Duodenal mucosa (tissue), 2 donors: ENCODE results near the gene CWF19L1.

Source experiments
- H3K27ac ChIP-seq: one replicate; pipeline ENCODE4 v1.7.0; 2013; ENCODE audit warnings: low read depth, low read length
- H3K27me3 ChIP-seq, 2 donors: one replicate each; pipeline ENCODE4 v1.7.0; 2013; ENCODE audit warnings: low read length in 2 of 2, control low read depth in 1 of 2; ENCODE audit not compliant: insufficient read depth in 2 of 2, control insufficient read depth in 1 of 2
- H3K36me3 ChIP-seq, 2 donors: one replicate each; pipeline ENCODE4 v1.7.0; 2013; ENCODE audit warnings: low read length in 2 of 2, control low read depth in 1 of 2; ENCODE audit not compliant: insufficient read depth in 2 of 2, control insufficient read depth in 1 of 2
- H3K4me1 ChIP-seq, 2 donors: one replicate each; pipeline ENCODE4 v1.7.0; 2013; ENCODE audit warnings: low read length in 2 of 2, control low read depth in 1 of 2; ENCODE audit not compliant: insufficient read depth in 2 of 2, control insufficient read depth in 1 of 2
- H3K4me3 ChIP-seq, 2 donors: one replicate each; pipeline ENCODE4 v1.7.0; 2013; ENCODE audit warnings: low read length in 2 of 2, low read depth in 1 of 2
- H3K9ac ChIP-seq, 2 donors: one replicate each; pipeline ENCODE4 v1.7.0; 2013; ENCODE audit warnings: low read length in 2 of 2, low read depth in 1 of 2
- H3K9me3 ChIP-seq, 2 donors: one replicate each; pipeline ENCODE4 v1.7.0; 2013; ENCODE audit warnings: low read length in 2 of 2, control low read depth in 1 of 2; ENCODE audit not compliant: control insufficient read depth in 1 of 2

CWF19L1 gene

GRCh38 chr10:100216006-100216405, 51.4 kb downstream of the CWF19L1 start:
- H3K36me3 ChIP-seq: peaks cover 35 to 79% of the 10 kb centered on the region in 2 donors
- H3K27ac ChIP-seq: no peak overlapping the region
- H3K4me3 ChIP-seq: no peak overlapping the region
- no peak overlapping the region for H3K9ac ChIP-seq
- H3K9me3 ChIP-seq: no peaks in the 10 kb centered on the region
- H3K27me3 ChIP-seq: no peaks in the 10 kb centered on the region
- no peaks in the 10 kb centered on the region for H3K4me1 ChIP-seq

DNA sequence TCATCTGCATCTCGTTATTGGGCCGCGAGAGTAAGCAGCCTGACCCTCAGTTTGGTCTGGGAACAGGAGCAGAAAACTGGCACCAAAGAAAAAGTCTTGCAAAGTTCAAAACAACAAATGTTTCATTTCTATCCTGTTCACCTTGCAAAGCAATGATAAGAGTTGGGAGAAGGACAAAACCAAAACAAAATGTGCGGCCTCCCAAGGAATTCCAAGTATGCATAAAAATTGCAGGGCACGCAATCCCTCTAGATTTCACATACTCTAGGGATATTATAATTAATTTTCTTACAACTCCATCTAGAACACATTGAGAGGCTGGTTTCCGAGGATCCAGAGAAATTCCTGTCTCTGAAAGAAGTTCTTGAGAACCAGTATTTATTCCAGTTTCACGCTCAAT, 58.1 kb downstream of the CWF19L1 start:
- Histone ChIP-seq H3K9ac (no peak overlapping the region), H3K4me1 (no peaks in the 10 kb centered on the region), H3K27me3 (no peaks in the 10 kb centered on the region), H3K36me3 (peaks cover 20 to 56% of the 10 kb centered on the region in 2 donors), H3K4me3 (no peak overlapping the region), H3K27ac (no peak overlapping the region), H3K9me3 (no peaks in the 10 kb centered on the region)

- no peak overlapping the region for H3K4me3 ChIP-seq
- no peaks in the 10 kb centered on the region for H3K27me3 ChIP-seq
- peaks cover 23 to 60% of the 10 kb centered on the region in 2 donors for H3K36me3 ChIP-seq
- H3K9ac ChIP-seq: no peak overlapping the region
- no peaks in the 10 kb centered on the region for H3K4me1 ChIP-seq
- H3K9me3 ChIP-seq: no peaks in the 10 kb centered on the region
- H3K27ac ChIP-seq: no peak overlapping the region
Observed at GRCh38 chr10:100208276-100208675, 59.2 kb downstream of the CWF19L1 start.

- peaks cover 29 to 70% of the 10 kb centered on the region in 2 donors for H3K36me3 ChIP-seq
Observed at GRCh38 chr10:100204370-100204769, 63.1 kb downstream of the CWF19L1 start.

GRCh38 chr10:100201549-100201948, 65.9 kb downstream of the CWF19L1 start:
- Histone ChIP-seq H3K27me3 (no peaks in the 10 kb centered on the region), H3K9ac (no peak overlapping the region), H3K36me3 (peaks cover 34 to 72% of the 10 kb centered on the region in 2 donors), H3K4me3 (no peak overlapping the region), H3K9me3 (no peaks in the 10 kb centered on the region), H3K4me1 (no peaks in the 10 kb centered on the region), H3K27ac (no peak overlapping the region)

More at GRCh38 chr10:100204370-100204769, 63.1 kb downstream of the CWF19L1 start:
- H3K4me3 ChIP-seq: no peak overlapping the region
- no peaks in the 10 kb centered on the region for H3K27me3 ChIP-seq
- no peak overlapping the region for H3K27ac ChIP-seq
- no peak overlapping the region for H3K9ac ChIP-seq
- H3K4me1 ChIP-seq: no peaks in the 10 kb centered on the region
- no peaks in the 10 kb centered on the region for H3K9me3 ChIP-seq

GRCh38 chr10:100194711-100195110, 72.7 kb downstream of the CWF19L1 start:
- Histone ChIP-seq H3K27me3 (no peaks in the 10 kb centered on the region), H3K9me3 (no peaks in the 10 kb centered on the region), H3K27ac (no peak overlapping the region), H3K4me3 (no peak overlapping the region), H3K4me1 (no peaks in the 10 kb centered on the region), H3K9ac (no peak overlapping the region), H3K36me3 (peaks cover 34 to 66% of the 10 kb centered on the region in 2 donors)

GRCh38 chr10:100192350-100192749, 75.1 kb downstream of the CWF19L1 start:
- Histone ChIP-seq H3K27me3 (no peaks in the 10 kb centered on the region), H3K4me1 (peaks cover 5 to 7% of the 10 kb centered on the region in 2 donors), H3K27ac (no peak overlapping the region), H3K9ac (no peak overlapping the region), H3K4me3 (no peak overlapping the region), H3K9me3 (no peaks in the 10 kb centered on the region), H3K36me3 (peaks cover 34 to 58% of the 10 kb centered on the region in 2 donors)

DNA sequence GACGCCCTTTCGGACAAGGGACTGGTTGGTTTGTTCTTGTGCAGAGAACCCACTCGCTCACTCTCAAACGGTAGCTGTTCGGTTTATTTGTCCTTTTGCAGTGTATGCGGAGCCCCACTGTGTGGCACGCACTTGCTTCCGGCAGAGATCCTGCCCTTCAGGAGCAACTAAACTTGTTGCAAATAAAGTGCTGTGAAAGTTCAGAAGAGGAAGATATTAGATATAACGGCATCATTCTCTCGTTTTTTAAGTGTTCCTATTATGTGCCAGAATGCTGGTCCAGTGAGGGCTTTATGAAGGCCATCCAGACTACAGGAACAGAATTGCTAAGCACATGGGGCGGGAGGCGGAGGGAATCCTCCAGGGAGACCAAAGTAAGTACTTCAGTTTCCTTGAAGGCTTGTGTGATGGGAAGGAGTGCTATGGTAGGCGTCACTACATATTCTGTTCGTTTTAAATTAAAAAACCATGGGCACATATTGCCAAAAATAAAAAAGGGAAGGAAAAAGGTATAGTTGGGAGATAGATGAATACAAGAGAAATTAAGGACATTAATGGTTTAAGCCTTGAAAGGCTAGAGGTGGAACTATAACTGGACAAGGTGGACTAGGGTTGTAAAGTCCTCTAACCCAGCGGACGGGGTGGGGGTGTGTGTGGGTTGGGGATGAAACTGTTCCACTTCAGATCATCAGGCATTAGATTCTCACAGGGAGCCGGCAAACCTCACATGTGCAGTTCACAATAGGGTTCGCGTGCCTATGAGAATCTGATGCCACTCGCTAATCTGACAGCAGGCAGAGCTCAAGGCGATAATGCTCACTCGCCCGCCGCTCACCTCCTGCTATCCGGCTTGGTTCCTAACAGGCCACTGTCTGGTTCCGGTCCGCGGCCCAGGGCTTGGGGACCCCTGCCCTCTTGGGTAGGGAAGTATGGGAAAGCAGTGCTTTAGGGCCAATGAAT, 80.9 kb downstream of the CWF19L1 start:
- Histone ChIP-seq H3K4me1 (peaks cover 29 to 41% of the 10 kb centered on the region in 2 donors), H3K9ac (peak overlapping the region; percentile 91 to 95), H3K9me3 (no peaks in the 10 kb centered on the region), H3K27me3 (no peaks in the 10 kb centered on the region), H3K4me3 (peak overlapping the region; percentile 87 to 98), H3K36me3 (peaks cover 11 to 27% of the 10 kb centered on the region in 2 donors), H3K27ac (peak overlapping the region; percentile 28)

DNA sequence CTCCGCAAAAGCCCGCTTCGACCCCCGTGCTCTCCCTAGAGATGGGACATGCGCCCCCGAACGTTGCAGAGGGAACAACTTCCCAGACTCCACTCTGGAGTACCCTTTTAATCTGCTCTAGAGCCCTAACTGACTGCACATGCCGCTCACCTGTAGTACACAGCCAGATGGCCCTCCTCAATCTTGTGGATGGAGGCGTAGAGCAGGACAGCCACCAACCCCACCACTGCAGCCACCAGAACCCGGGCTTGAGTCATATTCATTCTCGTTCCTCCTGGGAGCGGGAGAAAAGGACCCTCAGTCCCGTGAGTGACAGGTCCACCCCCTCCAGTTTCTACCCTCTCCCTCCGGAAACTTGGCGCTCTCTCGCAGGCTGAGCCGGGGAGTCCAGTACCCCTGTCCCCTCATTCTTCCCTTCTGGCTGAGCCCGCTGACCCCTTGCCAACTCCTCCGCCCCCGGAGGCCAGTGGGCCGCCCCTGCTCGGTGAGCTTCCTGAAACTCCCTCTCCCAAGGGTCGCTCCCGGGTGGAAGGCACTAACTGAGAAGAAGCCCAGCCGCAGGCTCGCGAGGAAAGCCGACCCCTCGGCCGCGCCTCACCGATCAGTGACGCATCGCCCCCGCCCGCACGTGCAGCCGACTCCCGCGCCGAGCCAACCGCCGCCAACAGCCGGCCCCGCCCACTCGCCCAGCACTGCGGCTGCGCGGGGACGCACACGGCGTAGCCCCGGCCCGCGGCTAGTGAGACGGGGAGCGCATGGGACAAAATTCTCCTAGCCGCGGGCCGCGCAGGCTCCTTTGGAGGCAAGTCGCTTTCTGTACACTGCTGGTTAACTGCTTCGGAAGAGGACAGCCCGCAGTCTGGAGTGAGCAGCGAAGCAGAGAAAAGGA, 81.8 kb downstream of the CWF19L1 start, which contains the start of gene ERLIN1:
TSS of gene ERLIN1 (minus strand) at position 666 of the 889 bp plus-strand sequence. CDS start at position 263, 403 bp downstream.
- Histone ChIP-seq H3K27ac (peak within 1 kb of the TSS; percentile 78), H3K27me3 (no peaks in the 10 kb centered on the region), H3K9ac (peak within 1 kb of the TSS; percentile 95 to 96), H3K4me3 (peak within 1 kb of the TSS; percentile 87 to 98), H3K9me3 (no peaks in the 10 kb centered on the region), H3K36me3 (peaks cover 2 to 18% of the 10 kb centered on the region in 2 donors), H3K4me1 (peaks cover 34 to 47% of the 10 kb centered on the region in 2 donors)
